Hypothalamus (tissue), 51 donors: ENCODE measurements around the gene CDHR4.
"Not testable (repeated sequence)": the region's sequence is repeated elsewhere in the genome, so short reads cannot be mapped to it uniquely, and the experiment has no call there.

ENCODE experiments used
- DNase-seq, 51 donors: peaks; one replicate each; lab custom pipeline; 2025; lab: John Stamatoyannopoulos, UW

CDHR4 gene

DNA sequence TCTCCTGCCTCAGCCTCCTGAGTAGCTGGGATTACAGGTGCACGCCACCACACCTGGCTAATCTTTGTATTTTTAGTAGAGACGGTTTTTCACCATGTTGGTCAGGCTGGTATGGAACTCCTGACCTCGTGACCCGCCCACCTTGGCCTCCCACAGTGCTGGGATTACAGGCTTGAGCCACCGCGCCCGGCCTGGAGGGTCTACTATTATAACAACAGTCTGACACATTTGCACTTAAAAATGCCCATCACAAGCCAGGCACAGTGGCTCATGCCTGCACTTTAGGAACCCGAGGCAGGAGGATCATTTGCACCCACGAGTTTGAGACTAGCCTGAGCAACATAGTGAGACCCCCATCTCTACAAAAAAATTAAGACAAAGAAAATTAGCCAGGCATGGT lies 17.4 kb downstream of the CDHR4 start:
- not testable (repeated sequence) for DNase-seq

DNA sequence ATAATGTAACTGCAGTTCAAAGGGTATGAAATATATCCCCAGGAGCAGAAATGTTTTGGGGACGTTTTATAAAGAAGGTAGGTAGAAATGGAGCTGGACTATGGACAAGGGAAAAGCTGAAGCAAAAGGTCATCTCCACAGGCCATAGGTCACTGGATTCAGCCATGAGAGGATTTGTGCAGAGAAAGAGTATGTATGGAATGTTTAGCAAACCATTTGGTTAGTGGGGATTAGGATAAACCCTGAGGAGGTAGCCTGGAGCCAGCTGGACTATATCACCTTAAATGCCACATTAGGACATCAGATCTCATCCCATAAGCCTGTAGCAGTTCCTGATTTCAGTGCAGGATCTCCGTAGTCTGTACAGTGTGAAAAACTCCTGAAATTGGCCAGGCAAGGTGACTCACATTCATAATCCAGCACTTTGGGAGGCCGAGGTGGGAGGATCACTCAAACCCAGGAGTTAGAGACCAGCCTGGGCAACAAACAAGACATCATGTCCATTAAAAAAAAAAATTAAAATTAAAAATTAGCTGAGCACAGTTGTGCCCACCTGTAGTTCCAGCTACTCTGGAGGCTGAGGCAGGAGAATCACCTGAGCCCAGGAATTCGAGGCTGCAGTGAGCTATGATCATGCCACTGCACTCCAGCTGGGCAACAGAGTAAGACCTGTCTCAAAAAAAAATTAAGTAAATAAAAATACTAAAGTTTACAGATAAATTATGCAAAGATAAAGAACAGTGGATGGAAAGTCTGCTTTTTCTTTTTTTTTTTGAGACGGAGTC lies 18.1 kb downstream of the CDHR4 start:
- no peak for DNase-seq

DNA sequence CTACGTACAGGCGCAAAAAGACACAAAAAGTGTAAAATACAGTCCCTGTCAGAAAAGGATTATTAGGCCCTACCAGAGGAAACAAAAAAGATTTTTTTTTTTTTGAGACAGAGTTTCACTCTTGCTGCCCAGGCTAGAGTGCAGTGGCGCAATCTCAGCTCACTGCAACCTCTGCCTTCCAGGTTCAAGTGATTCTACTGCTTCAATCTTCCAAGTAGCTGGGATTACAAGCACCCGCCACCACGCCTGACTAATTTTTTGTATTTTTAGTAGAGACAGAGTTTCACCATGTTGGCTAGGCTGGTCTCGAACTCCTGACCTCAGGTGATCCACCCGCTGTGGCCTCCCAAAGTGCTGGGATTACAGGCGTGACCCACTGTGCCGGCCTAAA lies 18.7 kb downstream of the CDHR4 start:
- not testable (repeated sequence) for DNase-seq

DNA sequence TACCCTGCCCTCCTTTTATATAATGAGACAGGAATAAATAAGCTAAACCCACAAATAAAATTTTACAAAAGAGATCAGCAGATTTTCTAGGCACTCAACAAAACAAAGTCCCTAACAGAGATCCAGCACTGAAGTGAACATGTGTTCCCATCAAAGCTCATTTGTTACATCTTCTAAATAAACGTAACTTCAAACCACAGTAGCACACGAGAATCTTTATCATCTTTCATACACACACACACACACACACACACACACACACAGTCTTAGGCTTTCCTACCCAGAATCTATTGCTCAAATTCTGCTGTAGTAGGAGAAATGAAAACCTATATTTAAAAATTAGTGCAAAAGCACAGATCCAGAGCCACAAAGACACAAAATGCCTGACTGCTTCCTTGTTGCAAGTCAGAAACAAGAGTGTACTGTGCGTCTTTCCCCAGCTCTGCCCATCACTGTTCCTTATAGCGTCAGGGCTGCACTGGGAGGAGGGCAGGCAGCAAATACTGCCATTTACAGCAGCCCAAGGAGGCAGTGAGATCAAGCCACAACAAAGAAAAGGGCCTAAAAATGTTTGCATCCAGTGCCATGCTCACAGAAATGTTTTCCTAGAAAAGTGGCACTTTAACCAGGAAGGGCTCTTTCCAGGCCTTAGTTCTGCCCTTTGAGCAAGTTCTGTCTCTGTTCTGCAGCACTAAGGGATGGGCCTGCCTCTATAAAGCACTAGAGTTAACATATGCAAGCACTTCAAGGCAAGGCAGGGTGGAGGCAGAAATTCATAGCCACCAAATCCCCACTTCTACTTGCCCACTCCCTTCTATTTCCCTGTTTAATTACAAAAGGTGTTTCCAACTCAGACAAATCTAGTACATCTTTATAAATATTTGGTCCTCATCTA lies 19.3 kb downstream of the CDHR4 start:
- peak in 4 of 51 donors; percentile 10 to 24 (median 16) for DNase-seq

DNA sequence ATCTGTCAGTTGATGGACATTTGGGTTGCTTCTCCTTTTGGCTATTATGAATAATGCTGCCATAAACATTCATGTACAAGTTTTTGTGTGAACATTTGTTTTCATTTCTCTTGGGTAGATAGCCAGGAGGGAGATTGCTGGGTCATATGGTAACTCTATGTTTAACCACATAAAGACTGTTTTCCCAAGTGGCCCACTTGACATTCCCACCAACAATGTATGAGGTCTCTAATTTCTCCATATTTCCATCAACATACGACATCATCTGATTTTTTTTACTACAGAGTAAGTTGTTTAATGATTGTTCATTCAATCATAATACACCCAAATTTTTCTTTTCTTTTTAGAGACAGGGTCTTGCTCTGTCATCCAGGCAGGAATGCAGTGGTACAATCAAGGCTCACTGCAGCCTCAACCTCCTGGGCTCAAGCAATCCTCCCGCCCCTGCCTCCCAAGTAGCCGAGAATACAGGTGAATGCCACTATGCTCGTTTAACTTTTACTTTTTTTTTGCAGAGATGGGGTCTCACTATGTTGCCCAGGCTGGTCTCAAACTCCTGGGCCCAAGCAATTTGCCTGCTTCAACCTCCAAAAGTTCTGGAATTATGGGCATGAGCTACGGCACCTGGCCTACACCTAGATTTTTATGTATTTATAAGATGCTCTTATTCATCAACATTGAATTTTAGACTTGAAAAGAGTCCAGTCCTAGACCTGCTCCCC lies 20.2 kb downstream of the CDHR4 start:
- no peak for DNase-seq

DNA sequence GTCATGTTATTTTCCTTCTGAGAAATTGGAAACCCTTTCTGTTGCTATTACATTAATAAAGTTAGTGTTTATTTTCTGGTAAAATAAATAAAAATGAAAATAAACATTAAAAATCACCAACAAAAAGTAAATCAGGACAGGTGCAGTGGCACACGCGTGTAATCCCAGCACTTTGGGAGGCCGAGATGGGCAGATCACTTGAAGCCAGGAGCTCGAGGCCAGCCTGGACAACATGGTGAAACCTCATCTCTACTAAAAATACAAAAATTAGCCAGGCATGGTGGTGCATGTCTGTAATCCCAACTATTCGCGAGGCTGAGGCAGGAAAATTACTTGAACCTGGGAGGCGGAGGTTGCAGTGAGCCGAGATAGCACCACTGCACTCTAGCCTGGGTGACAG lies 23.6 kb downstream of the CDHR4 start:
- not testable (repeated sequence) for DNase-seq

DNA sequence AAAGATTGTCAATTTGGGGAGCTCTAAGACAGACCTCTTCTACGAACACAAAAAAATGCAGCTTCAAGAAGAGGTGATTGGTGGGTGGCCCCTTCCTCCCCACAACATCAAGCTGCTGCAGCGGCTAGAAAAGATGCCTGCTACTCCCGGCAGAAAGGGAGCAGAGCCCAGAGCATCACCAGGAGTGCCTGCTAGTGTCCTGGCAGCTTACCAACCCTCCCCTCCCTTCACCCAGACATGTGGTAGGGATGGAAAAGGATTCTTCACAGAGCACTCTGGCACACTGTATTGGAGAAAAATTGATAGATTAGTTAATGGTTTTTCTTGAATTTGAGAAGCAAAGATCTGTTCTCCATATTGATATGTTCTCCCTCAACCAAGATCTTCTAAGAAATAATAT lies 24.1 kb downstream of the CDHR4 start:
- DNase-seq = peak in 31 of 51 donors; percentile 5 to 71 (median 34)

DNA sequence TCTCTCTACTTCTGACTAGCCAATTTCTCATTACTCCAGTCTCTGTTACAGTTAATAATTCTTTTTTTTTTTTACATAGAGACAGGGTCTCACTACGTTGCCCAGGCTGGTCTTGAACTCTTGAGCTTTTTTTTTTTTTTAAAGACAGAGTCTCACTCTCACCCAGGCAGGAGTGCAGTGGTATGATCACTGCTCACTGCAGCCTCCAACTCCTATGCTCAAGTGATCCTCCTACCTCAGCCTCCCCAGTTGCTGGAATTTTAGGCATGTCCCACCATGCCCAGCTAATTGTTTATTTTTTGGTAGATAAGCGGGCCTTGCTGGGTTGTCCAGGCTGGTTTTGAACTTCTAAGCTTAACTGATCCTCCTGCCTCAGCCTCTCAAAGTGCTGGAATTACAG lies 27.0 kb downstream of the CDHR4 start:
- no peak for DNase-seq

DNA sequence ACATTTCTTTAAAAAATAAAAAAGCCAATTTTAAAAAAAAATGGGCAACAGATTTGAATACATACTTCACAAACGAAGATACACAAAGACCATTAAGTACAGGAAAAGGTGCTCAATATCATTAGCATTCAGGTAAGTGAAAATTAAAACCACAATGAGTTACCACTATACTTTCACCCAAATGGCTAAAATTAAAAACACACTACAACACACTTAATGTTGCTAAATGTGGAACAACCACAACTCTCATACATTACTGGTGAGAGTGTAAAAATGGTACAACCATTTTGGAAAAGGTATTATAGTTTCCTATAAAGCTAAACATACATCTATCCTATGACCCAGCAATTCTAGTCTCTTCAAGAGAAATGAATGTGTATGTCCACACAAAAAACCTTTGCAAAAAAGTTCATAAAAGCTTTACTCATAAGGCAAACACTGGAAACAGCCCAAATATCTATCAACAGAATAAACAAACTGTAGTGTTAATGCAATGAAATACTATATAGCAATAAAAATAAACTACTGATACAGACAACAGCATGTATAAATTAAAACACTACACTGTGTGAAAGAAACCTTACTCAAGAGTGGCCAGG lies 28.2 kb downstream of the CDHR4 start:
- DNase-seq = no peak

DNA sequence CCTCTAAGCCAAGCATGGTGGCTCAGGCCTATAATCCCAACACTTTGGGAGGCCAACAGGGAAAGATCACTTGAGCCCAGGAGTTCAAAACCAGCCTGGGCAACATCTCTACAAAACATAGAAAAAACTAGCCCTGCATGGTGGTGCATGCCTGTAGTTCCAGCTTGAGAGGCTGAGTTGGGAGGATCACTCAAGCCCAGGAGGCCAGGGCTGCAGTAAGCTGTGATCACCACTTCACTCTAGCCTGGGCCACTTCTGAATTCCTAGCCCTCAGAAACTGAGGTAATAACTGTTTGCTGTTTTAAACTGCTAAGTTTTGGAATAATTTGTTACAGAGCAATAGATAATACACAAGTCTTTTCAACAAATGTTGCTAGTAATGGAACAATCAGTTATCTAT lies 29.7 kb downstream of the CDHR4 start:
- DNase-seq = no peak

DNA sequence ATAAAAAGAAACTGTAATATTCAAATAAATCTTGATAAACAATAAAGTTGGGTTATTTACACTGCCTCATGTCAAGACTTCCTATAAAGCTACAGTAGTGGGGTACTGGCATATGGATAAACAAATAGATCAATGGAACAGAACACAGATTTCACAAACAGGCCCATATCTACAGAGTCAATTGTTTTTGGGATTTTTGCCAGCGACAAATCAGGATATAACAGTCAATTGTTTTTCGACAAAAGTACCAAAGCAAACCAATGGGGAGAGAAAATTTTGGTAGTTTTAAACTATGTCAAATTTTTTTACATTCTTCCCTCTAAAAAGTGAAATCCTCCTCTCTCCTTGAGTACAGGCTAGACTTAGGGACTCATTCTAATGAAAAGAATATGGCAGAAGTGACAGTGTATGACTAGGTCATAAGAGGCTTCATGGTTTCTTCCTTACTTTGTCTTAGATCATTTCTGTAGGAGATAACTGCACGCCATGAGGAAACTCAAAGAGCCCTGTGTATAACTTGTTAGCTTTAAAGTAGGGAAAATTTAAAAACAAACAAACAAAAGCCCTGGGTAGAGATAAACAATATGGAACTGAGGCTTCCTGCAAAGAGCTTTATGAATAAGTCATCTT lies 30.3 kb downstream of the CDHR4 start:
- DNase-seq = no peak

DNA sequence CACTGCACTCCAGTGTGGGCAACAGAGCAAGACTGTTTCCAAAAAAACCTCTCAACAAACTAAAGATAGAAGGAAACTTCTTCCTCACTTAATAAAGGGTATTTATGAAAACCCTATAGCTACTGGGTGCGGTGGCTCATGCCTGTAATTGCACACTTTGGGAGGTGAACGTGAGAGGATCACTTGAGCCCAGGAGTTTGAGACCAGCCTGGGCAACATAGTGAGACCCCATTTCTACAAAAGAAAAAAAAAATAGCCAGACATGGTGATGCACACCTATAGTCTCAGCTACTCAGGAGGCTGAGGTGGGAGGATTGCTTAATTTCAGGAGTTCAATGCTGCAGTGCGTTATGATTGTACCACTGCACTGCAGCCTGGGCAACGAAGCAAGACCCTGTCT lies 35.7 kb downstream of the CDHR4 start:
- no peak for DNase-seq

DNA sequence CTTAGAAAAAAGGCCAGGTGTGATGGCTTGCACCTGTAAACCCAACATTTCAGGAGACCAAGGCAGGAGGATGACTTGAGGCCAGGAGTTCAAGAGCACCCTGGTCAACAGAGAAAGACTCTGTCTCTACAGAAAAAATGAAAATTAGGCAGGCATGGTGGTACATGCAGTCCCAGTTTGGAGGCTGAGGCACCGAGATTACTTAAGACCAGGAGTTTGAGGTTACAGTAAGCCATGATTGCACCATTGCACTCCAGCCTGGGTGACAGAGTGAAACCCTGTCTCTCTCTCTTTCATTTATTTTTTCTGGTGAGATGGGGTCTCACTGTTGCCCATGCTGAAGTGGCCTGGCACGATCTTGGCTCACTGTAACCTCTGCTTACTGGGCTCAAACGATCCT lies 38.0 kb downstream of the CDHR4 start:
- no peak for DNase-seq

DNA sequence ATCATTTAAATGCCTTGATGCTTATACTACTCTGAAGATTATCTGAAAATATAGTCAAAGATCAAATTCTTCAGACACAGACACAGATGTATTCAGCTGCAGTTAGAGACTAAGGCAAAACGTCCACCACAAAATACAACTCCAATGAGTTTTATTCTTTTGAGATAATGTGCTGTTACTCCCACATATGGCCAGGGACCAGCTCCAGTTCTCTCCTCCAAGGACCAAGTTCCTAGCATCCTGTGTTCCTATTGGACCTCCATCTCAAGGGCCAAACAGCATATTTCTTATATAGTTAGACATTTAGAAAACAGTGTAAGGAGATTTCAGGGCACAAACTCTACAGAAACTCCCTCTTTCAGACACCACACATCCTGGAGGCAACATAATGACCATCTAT lies 40.4 kb downstream of the CDHR4 start:
- no peak for DNase-seq

DNA sequence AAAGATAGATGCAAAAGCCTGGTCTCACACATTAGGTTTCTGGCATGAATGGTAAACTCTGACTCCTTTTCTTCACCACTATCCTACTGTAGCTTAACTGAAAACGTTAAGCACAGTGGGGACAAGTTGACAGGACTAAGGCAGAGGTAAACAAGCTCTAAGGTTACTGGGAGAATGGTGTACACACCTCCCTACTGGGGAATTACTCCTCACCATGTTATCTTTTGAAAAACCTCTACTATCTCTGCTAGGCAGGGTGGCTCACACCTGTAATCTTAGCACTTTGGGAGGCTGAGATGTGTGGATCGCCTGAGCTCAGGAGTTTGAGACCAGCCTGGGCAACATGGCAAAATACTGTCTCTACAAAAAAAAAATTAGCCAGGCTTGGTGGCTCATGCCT lies 42.5 kb downstream of the CDHR4 start:
- no peak for DNase-seq

DNA sequence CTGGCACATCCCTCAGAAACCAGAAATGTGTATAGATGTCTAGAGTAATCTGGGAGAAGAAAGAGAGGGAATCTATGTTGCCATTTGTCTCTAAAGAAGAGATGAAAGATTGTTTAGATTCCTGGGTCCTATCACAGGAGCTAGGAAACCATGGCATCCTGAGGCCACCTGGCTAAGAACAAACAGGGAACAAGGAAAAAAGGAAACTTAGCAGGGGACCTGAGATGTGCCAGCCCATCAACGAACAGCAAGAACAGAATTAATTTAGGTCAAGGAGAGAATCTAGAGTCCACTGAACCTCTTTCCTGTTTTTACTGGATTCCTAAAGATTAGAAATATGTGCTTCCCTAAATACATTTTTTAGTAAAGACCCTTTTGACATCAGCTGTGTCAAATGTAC lies 43.6 kb downstream of the CDHR4 start:
- DNase-seq = no peak

DNA sequence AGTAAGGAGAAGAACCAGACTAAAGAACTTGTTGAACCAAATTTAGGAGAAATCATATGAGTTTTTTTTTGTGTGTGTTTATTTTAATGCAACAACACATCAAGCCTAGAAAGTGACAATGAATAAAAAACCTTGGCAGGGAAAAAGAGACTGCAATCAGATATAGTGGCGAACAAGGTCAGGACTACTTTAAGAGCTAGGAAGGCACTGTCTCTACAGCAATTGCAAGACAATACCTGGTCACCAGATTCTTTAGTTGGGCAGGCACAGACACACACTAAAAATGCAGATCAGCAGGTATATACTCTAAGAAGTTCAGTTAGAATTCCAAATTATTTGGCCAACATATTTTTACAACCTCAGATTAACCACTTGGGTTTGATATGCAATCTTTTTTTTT lies 45.1 kb downstream of the CDHR4 start:
- DNase-seq = no peak

DNA sequence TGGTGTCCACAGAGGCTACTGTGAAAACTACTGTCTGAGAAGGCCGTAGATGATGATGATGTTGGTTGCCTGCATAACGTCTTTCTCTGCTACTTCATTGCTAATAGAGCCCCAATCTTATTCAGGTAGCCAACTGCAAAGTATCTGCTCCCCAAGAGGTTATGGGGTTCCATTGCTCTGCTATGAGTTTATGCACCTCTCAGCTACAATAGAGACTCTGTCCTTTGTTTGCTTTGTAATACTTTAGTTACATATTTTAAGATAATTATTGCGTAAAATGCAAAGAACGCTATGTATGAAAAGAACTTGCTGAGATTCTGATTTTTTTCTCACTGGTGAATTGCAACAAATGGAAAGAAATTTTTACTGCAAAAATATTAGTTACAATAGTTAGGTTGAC lies 48.2 kb downstream of the CDHR4 start:
- DNase-seq = no peak

DNA sequence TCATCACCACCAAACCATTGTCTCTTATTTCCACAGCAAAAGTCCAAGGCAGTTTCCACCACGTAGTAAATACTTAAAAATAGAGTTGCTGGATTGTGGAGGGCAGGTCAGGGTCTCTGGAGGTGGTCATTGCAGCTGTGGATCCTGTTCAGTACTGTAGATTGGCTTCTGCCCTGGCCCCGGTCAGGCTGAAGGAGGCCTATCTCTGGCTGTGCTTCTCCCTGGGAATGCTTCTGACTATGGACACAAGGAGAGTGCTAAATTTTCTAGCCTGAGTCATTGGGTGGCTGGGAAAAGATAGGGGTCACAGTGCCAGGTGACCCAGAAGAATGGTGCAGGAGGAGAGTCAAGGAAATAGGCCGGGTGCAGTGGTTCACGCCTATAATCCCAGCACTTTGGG lies 49.6 kb downstream of the CDHR4 start:
- no peak for DNase-seq

DNA sequence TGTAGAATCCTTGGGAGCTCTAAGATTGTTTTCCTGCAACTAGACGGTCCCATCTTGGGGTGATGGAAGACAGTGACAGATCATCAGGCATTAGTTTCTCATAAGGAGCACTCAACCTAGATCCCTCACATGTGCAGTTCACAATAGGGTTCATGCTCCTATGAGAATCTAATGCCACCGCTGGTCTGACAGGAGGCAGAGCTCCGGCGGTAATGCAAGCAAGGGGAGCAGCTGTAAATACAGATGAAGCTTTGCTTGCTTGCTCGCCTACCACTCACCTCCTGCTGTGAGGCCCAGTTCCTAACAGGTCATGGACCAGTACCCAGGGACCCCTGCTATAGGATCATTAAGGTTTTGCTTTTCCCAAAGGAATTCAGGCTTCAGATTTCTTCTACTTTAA lies 50.8 kb downstream of the CDHR4 start:
- DNase-seq = not testable (repeated sequence)
